Superior temporal gyrus (tissue), 1 donor: ENCODE data around the gene BLOC1S3.

ENCODE experiments used
- DNase-seq: peaks from one replicate; pipeline ENCODE4 v3.0.0-alpha.2; 2016; ENCODE audit errors: extremely low spot score

The BLOC1S3 gene

DNA sequence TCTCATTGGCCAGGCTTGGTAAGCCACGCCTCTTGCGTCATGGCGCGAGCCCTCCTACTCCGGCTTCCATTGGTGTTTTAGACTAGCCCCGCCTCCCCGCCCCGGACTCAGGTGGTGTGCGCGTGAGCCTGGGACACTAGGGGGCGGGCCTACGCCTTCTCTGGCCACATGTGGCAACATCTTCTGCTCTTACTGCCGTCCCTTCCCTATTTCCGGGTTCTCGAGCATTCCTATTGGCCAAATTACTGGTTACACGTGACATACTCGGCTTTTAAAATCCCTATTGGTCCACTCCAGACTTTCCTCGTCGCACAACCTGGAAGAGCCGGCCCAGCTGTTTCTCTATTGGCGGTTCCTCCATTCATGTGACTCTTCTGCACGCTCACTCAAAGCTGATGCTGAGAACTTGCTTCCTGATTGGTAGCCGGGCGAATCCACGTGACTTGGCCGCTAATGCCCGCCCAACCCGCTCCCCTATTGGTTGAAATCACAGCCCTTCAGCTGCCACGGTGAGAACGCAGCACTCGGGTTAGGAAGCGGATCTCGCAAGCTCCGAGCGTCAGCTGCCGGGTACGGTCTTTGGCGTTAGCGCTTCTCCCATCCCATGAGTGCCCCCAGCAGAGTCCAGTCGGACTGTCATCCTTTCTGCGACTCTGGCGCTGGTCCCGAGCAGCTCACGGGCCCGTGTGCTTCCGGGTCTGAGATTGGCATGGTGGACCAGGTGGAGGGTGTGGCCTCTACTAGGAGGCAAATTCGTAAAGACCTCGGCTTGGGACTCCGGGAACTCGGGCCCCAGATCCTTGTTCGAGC lies at the start of gene BLOC1S3:
Gene BLOC1S3, plus strand, starts transcription at position 523 of the 810 bp plus-strand sequence. CDS start 513 bp downstream, outside the sequence.
- DNase-seq = peak; percentile 100

GRCh38 chr19:45128806-45129205 lies 49.8 kb upstream of the BLOC1S3 start:
- no peak for DNase-seq

- DNase-seq = no peak
Measured at GRCh38 chr19:45130236-45130635, 48.3 kb upstream of the BLOC1S3 start.

GRCh38 chr19:45130888-45131615 lies 47.5 kb upstream of the BLOC1S3 start:
- DNase-seq = peak; percentile 53

GRCh38 chr19:45133661-45134060 lies 44.9 kb upstream of the BLOC1S3 start:
- no peak for DNase-seq

- no peak for DNase-seq
Measured at GRCh38 chr19:45135176-45135885, 43.3 kb upstream of the BLOC1S3 start.

DNA sequence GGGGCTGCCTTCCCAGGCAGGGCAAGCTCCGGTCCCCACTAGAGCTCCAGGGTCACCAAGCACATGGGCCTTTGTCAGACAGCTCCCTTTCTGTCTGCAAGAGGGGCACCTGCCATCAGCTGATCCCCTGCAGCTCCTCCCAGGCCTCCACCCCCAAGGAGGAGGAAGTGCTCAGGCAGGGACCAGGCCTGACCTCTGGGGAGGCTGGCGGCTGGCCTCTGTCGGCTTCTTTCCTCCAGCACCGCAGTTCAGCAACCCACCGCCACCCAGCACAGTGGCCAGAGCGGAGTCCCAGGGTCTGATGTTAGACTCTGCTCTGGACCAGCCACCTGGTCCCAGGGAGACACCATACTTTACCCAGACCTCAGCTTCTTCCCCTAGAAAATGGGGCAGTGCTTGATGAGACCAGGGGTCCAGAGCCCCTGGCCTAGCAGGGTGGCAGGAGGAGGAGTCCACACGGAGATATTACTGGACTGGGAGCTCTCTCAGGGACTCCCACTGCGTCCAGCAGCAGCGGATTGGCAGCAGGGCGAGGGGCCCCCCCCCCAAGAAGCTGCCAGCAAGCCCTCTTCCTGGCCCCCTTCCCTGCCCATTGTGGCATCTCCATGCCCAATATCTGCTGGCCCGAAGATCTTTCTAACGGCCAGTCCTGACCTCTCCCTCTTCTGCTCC lies 41.9 kb upstream of the BLOC1S3 start:
- DNase-seq = no peak

GRCh38 chr19:45137179-45137761 lies 41.3 kb upstream of the BLOC1S3 start:
- peak; percentile 47 for DNase-seq

- DNase-seq = no peak
Measured at GRCh38 chr19:45138303-45138751, 40.3 kb upstream of the BLOC1S3 start.

- no peak for DNase-seq
Measured at GRCh38 chr19:45139286-45140143, 39.1 kb upstream of the BLOC1S3 start.

- no peak for DNase-seq
Measured at GRCh38 chr19:45140144-45140503, 38.5 kb upstream of the BLOC1S3 start.

- DNase-seq = no peak
Measured at GRCh38 chr19:45140533-45140932, 38.1 kb upstream of the BLOC1S3 start.

GRCh38 chr19:45141203-45141900 lies 37.2 kb upstream of the BLOC1S3 start:
- DNase-seq = no peak

DNA sequence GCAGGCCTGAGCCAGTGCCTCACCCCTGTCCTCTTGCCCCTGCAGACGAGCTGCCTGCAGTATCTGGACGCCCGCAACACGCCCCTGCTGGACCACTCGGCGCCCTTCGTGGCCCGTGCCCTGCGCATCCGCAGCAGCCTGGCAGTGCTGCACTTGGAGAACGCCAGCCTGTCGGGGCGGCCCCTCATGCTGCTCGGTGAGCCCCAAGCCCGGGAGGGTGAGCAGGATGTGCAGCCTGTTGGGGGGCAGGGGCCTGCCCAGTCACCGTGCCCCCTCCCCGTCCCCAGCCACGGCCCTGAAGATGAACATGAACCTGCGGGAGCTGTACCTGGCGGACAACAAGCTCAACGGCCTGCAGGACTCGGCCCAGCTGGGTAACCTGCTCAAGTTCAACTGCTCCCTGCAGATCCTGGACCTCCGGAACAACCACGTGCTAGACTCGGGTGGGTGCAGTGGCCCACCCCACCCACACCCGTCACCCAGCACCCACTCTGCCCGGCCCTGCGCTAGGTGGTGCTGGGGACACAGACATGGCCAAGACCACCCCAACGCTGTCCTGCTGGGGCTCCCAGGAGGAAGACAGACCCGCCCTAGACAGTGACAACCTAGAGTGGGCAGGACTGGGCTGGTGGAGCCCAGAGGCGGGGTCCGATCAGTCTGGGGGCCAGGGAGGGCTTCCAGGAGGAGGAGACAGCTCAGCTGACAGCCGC lies 36.4 kb upstream of the BLOC1S3 start:
- no peak for DNase-seq

- DNase-seq = no peak
Measured at GRCh38 chr19:45142726-45143110, 35.9 kb upstream of the BLOC1S3 start.

- DNase-seq = no peak
Measured at GRCh38 chr19:45144431-45145269, 33.9 kb upstream of the BLOC1S3 start.

- no peak for DNase-seq
Measured at GRCh38 chr19:45145270-45146189, 33.1 kb upstream of the BLOC1S3 start.
